Endothelial cell of umbilical vein (primary cell): ENCODE measurements around the gene LANCL1.

Experiments
- JUN ChIP-seq: IDR thresholded peaks from 2 replicates; pipeline ENCODE4 v1.6.1; 2011; ENCODE audit warnings: borderline replicate concordance, low read depth; ENCODE audit not compliant: insufficient read length, insufficient read depth
- POLR2AphosphoS5 ChIP-seq: IDR thresholded peaks from 2 replicates; pipeline ENCODE4 v1.6.1; 2012; ENCODE audit warnings: low read depth, mild to moderate bottlenecking, control low read depth, low read length, moderate library complexity; ENCODE audit not compliant: insufficient read depth
- TF ChIP-seq, protein P1 (sequence below), 2 donors: IDR thresholded peaks; 1 replicate in 1 of 2; 2 replicates in 1 of 2; pipeline ENCODE4 v1.5.1; 2011; ENCODE audit warnings: low read length in 2 of 2, mild to moderate bottlenecking in 2 of 2, moderate library complexity in 2 of 2, control low read depth in 1 of 2, inconsistent platforms in 1 of 2, low read depth in 1 of 2; ENCODE audit not compliant: insufficient read depth in 1 of 2; ENCODE audit errors: extremely low read depth in 1 of 2

DNA sequence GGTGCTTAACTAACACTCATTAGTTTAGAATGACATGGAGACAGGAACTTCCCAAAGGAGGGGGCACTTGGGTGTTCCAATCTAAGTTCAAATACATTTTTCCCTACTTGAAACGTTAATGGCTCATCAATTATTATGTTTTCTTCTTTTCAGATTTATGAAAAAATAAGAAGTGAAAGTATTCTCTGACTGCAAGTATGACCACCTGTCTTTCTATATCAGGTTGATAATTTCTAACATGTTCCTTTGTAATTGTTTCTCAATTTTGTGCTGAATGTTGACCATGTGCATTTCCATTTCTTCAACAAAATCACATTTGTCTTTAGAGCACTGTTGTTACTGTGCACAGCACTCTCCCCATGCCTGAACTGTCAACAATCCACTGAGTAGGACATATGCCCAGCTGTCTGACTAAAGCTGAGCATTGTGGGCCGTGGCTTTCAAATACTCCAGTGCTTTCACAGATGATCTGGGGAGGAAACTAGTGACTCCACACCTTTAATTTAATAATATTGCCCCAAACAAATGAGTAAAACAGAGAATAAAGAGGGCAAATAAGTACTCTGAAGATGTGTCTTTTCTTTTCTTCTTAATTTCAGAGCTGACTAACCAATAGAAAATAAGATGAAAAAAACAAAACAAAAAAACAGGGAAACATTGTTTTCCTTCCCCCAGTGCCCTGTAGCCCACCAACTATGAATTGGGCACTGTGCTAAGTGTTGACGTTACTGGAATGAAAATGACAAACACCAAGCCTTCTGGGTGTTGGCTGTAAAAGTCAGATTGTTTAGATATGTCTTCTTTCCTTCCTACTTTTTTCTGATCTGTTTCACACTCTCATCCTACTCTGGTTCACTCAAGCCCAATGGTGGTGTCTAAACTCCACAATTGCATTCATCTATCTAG lies 16.0 kb downstream of the LANCL1 start:
- TF ChIP-seq POLR2AphosphoS5 (no peak), JUN (no peak)
- TF ChIP-seq, protein P1, sequence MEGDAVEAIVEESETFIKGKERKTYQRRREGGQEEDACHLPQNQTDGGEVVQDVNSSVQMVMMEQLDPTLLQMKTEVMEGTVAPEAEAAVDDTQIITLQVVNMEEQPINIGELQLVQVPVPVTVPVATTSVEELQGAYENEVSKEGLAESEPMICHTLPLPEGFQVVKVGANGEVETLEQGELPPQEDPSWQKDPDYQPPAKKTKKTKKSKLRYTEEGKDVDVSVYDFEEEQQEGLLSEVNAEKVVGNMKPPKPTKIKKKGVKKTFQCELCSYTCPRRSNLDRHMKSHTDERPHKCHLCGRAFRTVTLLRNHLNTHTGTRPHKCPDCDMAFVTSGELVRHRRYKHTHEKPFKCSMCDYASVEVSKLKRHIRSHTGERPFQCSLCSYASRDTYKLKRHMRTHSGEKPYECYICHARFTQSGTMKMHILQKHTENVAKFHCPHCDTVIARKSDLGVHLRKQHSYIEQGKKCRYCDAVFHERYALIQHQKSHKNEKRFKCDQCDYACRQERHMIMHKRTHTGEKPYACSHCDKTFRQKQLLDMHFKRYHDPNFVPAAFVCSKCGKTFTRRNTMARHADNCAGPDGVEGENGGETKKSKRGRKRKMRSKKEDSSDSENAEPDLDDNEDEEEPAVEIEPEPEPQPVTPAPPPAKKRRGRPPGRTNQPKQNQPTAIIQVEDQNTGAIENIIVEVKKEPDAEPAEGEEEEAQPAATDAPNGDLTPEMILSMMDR (IDR thresholded peaks at IDR 0.05; ENCODE audit: extremely low read depth in 1 of 2, insufficient read depth in 1 of 2, low read depth in 1 of 2, low read length in 2 of 2), result no peak
